Activated CD4-positive, CD25-positive, alpha-beta regulatory T cell treated with anti-CD3 and anti-CD28 coated beads, Interleukin-2, amount 50 U/mL, for 16 hours (primary cell): Measurements from ENCODE around the gene ITSN1.
A peak's percentile ranks its signal among the peaks of the same experiment; 100 is the strongest.
"Not testable (repeated sequence)": the region's sequence is repeated elsewhere in the genome, so short reads cannot be mapped to it uniquely, and the experiment has no call there.

Experiments used
- DNase-seq: peaks from one replicate; pipeline ENCODE4 v3.0.0-alpha.2; 2020; ENCODE audit warnings: low read depth, low spot score

The ITSN1 gene

GRCh38 chr21:33926248-33926647, 283.9 kb downstream of the ITSN1 start:
- DNase-seq, result not testable (repeated sequence)

DNA sequence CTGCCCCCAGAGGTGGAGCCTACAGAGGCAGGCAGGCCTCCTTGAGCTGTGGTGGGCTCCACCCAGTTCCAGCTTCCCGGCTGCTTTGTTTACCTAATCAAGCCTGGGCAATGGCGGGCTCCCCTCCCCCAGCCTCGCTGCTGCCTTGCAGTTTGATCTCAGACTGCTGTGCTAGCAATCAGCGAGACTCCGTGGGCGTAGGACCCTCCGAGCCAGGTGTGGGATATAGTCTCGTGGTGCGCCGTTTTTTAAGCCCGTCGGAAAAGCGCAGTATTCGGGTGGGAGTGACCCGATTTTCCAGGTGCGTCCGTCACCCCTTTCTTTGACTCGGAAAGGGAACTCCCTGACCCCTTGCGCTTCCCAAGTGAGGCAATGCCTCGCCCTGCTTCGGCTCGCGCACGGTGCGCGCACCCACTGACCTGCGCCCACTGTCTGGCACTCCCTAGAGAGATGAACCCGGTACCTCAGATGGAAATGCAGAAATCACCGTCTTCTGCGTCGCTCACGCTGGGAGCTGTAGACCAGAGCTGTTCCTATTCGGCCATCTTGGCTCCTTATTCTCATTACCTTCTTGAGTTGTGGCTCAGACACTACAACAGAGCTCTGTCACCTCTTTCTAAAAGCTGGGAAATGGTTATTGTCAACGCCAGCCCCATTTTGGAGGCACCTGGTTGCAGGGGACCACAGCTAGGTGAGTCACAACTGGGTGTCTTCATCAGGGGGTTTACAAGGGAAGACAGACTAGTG, 288.9 kb downstream of the ITSN1 start:
- DNase-seq, result peak; percentile 52

DNA sequence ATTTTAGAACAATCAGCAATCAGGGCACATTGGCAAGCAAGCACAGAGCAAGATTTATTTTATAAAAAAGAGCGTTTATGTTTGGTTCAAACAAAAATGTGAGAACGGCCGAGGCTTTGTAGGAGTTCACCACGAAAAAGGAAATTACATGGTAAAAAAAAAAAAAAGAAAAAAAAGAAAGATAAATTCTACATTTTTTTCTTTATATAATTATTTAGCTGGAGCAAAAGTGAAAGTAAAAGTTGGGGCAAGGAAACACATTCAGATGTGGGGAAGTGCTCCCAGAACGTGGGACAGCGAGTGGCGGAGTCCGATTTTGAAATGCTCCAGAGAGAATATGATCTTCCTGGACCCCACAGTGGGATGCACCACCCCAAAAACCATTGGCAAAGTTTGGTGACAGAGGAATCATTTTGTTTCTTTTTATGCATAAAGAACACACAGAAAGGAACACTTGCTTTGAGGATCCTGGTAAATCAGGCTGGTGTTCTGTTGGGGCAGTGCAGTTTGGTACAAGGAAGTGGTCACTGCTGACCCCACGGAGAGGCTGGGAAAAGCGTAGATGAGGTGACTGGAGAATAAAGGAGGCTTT, 289.6 kb downstream of the ITSN1 start:
- no peak for DNase-seq

GRCh38 chr21:33932731-33933130, 290.4 kb downstream of the ITSN1 start:
- no peak for DNase-seq

DNA sequence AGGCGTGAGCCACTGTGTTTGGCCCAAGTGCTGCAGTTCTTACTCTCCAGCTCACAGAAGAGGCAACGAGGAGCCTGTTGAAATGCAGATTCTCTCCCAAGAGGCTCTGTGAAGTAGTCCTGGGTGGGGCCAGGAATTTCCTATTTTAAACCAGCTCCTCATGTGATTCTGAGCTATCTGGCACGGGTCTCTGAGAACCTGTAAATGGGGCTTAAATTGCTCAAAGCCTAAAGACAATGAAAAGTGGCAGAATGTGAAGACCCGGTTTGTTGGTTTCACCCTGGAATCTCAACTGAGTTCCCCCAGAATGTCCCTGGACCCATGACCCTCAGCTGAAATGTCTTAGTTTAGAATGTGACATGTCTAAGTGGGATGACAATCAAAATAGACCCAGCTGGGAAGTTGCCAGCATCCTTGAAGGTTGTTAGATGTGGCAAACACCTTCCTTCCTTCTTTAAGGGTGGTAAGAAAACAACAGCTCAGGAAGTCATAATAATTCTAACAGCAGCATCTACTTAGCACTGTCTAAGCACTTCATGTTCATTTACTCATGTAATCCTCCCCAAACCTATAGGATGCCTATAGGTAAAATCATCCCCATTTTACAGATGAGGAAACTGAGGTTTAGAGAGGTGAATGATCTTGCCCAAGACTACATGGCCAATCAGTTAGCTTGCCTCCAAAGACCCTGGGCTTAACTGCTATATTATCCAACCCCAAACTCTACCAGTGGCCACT, 294.2 kb downstream of the ITSN1 start:
- DNase-seq, result no peak

GRCh38 chr21:33937146-33937545, 294.8 kb downstream of the ITSN1 start:
- no peak for DNase-seq

DNA sequence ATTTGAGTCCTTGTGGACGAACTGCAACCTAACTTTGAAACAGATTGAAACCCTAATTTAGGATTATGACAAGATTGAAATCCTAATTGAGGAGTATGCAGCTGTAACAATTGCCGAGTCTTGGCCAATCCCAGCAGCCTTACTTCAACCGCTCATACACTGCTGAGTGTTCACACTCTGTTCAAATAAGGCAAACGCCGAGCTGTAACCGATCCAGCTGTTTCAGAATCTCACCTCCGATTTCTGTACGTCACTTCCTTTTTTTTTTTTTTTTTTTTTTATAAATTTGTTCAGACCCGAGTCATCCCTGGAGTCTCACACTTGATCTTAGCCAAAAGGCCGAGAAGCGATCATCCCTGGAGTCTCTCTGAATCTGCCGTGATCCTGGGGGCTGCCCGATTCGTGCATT, 295.6 kb downstream of the ITSN1 start:
- no peak for DNase-seq

GRCh38 chr21:33938381-33938780, 296.1 kb downstream of the ITSN1 start:
- no peak for DNase-seq

- DNase-seq, result no peak
These were observed 296.9 kb downstream of the ITSN1 start for GRCh38 chr21:33939226-33939625.

GRCh38 chr21:33940164-33940880, 298.0 kb downstream of the ITSN1 start:
- no peak for DNase-seq

DNA sequence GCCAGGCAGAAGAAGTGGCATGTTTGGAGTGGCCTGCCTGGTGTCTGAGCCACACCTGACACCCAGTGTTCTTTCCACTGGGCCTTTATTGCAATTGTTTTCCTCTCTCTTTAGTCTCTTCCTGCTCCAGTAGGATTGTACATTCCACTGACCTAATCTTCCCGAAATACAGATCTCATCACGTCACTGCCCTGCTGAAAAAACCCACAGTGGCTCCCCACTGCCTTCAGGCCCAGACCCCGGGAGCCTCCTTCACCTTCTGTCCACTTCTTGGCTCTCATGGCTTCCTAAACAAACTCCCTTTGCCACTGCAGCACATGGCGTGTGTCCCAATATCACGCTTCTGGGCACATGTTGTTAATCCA, 298.6 kb downstream of the ITSN1 start:
- no peak for DNase-seq

DNA sequence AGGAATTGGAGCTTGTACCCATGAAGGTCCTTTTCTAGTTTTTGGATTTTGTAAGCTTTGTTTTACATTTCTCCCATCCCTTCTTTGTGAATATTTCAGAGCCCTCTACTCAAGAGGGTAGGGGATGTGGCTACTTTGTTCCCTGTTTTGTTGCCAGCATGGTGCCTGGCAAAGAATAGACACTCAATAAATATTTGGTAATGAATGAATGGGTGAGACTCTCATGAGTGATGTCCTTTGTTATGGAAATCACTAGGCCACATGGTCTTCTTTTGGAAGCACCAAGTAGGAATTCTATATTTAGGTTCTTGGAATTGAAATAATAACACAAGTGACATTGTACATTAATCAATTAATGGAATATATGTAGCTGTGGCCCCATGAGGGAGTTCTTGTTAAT, 300.1 kb downstream of the ITSN1 start:
- no peak for DNase-seq

DNA sequence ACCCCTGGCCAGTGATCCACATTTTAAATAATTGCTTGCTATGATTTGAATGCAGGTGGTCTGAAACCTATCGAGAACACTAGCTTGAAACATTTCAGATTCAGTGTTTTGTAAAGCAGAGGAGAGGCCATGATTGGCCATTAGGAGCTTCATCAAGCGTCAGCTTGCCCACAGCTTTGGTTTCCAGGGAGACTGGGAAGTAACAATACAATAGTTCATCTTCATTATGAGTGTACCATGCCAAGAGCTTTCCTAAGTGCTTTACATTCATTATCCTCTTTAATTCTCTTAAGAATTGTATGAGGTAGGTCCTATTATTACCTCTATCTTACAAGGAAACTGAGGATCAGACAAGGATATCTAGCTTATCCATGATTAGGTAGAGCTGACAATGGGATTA, 301.0 kb downstream of the ITSN1 start:
- no peak for DNase-seq

- DNase-seq, result no peak
These were observed 302.0 kb downstream of the ITSN1 start for GRCh38 chr21:33944185-33944763.

DNA sequence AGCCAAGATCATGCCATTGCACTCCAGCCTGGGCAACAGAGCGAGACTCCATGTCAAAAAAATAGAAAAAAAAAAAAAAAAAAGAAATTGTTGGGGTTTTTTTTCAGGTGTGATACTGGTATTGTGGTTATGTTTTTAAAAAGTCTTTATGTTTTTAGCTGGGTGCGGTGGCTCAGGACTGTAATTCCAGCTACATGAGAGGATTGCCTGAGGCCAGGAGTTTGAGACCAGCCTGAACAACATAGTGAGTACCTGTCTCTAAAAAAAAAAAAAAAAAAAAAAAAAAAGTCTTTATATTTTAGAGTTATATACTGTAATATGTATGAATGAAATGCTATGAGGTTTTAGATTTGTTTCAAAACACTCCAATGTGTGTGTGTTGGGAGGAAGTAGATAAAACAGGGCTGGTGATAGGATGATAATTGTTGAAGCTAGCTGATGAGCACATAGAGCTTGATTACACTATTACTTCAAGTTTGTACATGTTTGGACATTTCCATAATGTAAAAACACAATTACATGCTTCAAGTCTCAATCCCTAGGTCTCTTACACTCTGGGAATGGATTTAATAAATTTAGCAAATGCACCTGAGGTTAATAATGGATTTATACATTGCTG, 303.5 kb downstream of the ITSN1 start:
- no peak for DNase-seq

- peak; percentile 74 for DNase-seq
These were observed 305.3 kb downstream of the ITSN1 start for GRCh38 chr21:33947451-33948095.

GRCh38 chr21:33948096-33948950, 306.0 kb downstream of the ITSN1 start:
- DNase-seq, result peak; percentile 64

GRCh38 chr21:33948951-33949444, 306.7 kb downstream of the ITSN1 start:
- DNase-seq, result no peak
